Gastrocnemius medialis (tissue), 4 donors: Measurements from ENCODE around the gene TAT.
"Not testable (repeated sequence)": the region's sequence is repeated elsewhere in the genome, so short reads cannot be mapped to it uniquely, and the experiment has no call there.

Source experiments
- CTCF ChIP-seq, 5 experiments: fragments of 450-650 bp in 3 of 5; fragments of 200-600 bp in 2 of 5; sonication (generic) in 2 of 5; IDR thresholded peaks in 4 of 5; conservative IDR thresholded peaks in 1 of 5; 1 replicate in 4 of 5; 2 replicates in 1 of 5; pipeline ENCODE4 v1.5.1; 2016 to 2019; ENCODE audit warnings: antibody characterized with exemption in 5 of 5, mild to moderate bottlenecking in 3 of 5, moderate library complexity in 3 of 5
- POLR2A ChIP-seq, 2 donors: fragments of 450-650 bp; IDR thresholded peaks; one replicate each; pipeline ENCODE4 v1.6.1; 2017; ENCODE audit warnings: antibody characterized with exemption in 2 of 2, mild to moderate bottlenecking in 2 of 2, moderate library complexity in 2 of 2

DNA sequence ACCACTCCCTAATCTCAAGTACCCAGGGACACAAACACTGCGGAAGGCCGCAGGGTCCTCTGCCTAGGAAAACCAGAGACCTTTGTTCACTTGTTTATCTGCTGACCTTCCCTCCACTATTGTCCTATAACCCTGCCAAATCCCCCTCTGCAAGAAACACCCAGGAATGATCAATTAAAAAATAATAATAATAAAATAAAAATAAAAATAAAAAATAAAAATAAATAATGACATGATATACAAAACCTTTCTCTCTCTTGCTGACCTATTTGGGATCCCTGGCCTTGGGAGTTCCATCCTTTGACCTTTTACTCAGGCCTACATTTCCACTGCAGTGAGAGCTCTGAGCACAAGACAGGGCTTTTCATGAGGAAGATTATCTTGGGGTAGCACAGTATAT, 13.2 kb upstream of the TAT start:
- not testable (repeated sequence) for TF ChIP-seq CTCF (IDR thresholded peaks at IDR 0.05 in 4 of 5, conservative IDR thresholded peaks at IDR 0.05 in 1 of 5); POLR2A (IDR thresholded peaks at IDR 0.05)
